ENCODE measurements around the gene CACHD1. TPM values are rescaled to one million over a fixed set of nuclear protein-coding genes. Genes with fewer than 3 reads are reported as not detected.

The CACHD1 gene
- polyA plus RNA-seq, 3 donors: 3.5 to 9.1 (median 7.6) TPM

DNA sequence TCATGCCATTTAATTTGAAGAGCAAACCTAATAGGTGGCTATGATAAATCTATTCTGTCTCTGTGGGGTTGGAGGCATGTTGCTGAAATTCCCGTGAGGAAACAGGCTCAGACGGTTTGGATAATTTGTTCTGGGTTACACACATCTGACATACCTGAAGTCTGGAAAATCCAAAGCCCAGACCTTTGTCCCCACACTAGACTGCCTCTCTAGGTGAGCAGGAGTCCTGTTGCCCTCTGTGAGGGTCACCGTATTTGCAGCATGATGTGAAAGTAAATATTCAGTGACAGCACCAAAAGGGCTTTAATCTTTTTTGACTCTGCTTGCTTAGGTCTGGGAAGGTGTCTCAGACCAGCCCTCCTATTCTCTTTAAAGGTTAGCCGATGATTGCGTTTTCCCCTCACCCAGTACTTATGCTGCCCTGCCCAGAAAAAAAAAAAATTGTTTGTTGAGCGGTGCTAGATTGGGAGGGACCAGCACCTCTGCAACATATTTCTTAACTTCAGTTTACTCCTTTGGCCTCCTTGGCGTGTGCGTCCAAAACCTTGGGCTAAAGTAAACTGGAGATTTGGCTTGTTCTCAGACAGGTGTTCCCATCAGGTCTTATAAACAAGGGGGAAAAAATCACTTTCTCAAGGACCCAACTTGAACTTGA, 67.0 kb downstream of the CACHD1 start:
- WGBS, 3 donors: 35 to 81% (median 79%) methylated on average over 8 of the region's 8 CpGs
- no peak overlapping the region for H3K27ac ChIP-seq (ENCODE audit: low read depth, low read length)

DNA sequence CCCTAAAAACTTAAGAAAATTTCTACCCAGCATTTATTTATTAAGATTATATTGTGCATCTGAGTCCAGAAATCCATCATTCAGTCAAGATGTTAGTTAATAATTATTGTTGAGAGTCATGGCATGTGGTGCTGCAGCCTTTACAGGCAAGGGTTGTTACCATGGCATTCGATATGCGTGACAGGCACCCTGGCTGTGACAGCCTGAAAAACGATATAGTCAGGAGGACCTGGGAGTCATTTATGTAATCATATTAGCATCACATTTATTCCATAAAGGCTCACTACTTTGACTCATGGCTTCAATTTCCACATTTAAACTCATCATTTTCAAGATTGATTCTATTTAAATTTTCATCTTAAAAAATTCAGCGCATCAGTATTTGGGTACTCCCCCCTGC, 68.0 kb downstream of the CACHD1 start:
- no peak overlapping the region for H3K27ac ChIP-seq (ENCODE audit: low read depth, low read length)
- WGBS, 3 donors: 47 to 83% (median 79%) methylated on average over 4 of the region's 4 CpGs

DNA sequence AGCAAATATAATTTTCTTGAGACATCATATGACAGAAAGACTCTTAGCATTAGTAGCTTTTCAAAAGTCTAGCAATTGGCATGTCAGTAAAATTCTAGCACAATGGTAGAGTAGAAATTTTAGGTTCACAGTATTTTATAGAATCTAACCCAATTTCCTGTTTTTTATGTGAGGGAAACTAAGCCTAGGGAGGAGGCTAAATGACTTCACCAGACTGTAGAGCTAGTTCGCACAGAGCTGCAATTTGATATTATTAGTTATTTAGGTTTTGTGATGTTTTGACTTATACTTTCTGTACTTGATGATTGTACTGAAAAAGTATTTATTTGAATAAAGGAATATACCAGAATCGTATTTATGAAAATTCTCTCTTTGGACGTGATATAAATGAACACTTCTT, 68.5 kb downstream of the CACHD1 start:
- 73 to 87% (median 75%) methylated on average over 3 of the region's 3 CpGs for WGBS, 3 donors
- no peak overlapping the region for H3K27ac ChIP-seq (ENCODE audit: low read depth, low read length)

DNA sequence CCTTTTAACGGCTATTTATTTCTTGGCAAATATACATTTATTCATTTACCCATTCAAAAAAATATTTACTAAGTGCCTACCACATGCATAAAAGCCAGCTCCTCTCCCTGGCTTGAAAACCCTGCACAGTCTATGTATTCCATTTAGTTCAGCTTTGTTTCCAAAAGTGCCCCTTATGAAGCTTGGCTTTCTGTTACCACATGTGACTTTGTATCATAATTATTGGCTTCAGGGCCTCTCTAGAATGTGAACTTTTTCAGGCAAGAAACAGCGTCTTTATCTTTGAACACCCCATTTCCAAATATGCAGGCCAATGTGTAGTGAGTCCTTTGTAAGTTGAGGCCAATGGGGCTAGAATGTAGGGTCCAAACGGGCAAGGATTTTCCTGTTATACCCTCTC, 69.4 kb downstream of the CACHD1 start:
- 37 to 55% (median 45%) methylated on average over 3 of the region's 3 CpGs for WGBS, 3 donors
- H3K27ac ChIP-seq (ENCODE audit: low read depth, low read length): no peak overlapping the region

DNA sequence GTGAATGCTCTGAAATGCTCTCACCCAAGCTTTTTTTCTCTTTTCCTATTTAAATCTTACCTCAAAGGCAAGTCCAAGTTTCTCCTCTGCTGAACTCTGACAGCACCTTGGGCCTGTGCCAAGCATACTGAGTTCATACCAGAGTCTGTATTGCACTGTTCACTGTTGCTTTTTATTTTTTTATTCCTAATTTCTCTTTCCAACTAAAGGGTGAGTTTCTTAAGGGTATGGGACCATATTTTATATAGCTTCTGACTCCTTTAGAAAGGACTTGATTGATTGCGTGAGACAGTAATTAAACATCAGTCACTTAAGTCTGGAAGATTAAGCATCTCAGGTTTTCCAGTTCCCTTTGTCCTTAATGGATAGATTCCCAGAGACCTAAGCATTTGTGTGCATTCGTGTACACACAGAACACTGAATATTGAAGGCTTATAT, 69.9 kb downstream of the CACHD1 start:
- H3K27ac ChIP-seq (ENCODE audit: low read depth, low read length): no peak overlapping the region
- WGBS, 3 donors: 41 to 52% (median 43%) methylated on average over 2 of the region's 2 CpGs

DNA sequence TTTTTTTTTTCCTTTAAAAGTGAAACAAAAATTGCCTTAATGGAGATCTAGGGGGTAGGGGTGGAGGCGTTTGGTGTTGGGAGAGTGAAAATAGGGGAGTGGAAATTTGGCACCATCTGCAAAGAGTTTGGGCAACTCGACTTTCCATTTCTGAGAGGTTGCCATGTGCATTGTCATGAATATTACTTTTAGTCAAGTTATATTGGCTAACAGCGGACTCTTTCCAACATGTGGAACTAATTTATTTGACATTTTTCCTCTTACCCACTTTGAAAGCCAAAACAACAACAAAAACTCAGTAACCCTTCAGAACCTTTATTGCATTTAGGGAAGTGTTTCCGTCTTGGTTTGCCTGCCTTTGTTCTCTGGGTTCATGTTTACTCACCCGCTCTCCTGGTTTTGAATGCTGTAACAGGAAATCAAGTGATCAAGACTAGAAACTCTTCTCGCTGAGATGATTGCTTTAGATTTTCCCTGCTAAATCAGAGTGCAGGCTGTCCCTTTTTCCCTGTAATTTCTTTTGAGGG, 70.4 kb downstream of the CACHD1 start:
- WGBS, 3 donors: 18 to 56% (median 26%) methylated on average over 6 of the region's 6 CpGs
- no peak overlapping the region for H3K27ac ChIP-seq (ENCODE audit: low read depth, low read length)

DNA sequence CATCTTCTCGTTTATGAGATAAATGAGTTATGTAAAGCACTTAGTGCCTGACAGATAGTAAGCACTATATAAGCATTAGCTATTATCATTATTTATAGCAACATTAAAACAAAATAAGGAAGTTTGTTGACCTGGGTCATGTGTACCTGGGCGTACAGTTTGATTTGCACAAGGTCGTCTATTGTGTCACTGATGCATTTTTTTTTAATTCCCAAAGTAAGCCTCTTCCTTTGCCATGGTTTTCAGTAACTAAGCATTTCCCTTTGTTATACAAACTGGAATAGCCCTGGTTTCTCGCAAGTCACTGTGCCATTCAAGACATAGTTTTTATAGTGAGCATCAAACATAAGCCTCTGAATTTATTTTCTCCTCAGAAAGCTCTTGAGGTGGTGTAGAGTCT, 72.2 kb downstream of the CACHD1 start:
- H3K27ac ChIP-seq (ENCODE audit: low read depth, low read length): no peak overlapping the region
- 40 to 77% (median 66%) methylated on average over 4 of the region's 4 CpGs for WGBS, 3 donors

DNA sequence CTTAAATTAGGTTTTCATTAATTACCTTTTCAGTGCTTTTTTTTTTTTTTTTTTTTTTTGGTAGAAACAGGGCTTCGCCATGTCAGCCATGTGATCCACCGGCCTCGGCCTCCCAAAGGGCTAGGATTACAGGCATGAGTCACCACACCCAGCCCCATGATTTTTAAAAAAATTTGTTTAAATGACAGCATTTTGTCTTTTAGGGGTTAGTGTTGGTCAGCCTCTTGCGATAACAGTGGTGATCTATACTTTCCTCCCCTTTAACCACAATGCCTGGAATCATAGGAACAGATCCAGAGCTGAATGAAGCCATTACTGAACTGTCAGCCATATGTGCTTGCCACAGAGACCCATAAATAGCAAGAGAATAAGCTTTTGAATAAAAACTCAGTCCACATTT, 73.9 kb downstream of the CACHD1 start:
- no peak overlapping the region for H3K27ac ChIP-seq (ENCODE audit: low read depth, low read length)
- 59 to 83% (median 63%) methylated on average over 4 of the region's 4 CpGs for WGBS, 3 donors

DNA sequence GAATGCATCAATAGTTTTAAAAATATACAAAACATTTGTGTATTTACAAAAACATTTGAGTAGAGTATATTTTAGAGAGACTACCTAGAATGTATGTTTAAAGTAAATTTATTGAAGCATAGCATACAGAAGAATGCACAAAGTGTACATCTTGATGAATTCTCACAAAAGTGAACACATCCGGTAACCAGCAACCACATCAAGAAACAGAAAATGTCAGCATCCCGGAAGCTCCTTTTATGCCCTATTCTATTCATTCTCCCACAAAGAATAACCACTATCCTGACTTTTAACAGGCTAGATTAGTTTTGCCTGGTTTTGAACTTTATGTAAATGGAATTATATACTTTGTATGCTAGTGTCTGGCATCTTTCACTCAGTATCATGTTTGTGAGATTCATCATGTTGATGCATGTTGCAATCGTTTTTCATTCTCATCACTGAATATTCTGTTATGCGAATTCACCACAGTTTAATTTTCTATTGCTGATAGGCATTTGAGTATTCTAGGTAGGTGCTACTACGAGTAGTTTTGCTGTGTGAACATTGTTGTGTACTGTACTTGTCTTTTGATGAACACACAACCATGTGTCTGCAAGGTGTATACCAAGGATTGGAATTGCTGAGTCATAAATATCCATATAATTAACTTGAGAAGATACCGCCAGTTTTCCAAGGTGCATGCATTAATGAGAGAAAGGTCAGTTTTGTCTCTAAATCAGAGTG, 75.4 kb downstream of the CACHD1 start:
- 78 to 85% (median 84%) methylated on average over 6 of the region's 6 CpGs for WGBS, 3 donors
- H3K27ac ChIP-seq (ENCODE audit: low read depth, low read length): no peak overlapping the region

DNA sequence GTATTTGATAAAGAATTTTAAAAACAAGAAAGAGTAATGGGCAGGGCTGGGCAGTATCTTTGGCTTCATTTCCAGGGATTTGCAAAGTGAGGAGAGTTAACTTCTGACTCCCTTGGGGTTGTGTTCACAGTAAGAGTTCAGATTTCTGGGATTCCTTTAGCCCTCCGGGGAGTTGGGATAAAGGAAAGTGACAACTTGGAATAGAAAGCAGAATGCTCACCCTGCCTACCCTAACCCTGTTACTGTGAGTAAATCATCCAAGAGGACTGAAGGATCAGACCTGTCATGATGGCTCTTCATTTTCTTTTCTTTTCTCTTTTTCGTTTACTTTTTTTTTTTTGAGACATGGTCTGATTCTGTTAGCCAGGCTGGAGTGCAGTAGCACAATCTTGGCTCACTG, 76.1 kb downstream of the CACHD1 start:
- no peak overlapping the region for H3K27ac ChIP-seq (ENCODE audit: low read depth, low read length)
- WGBS, 3 donors: 53 to 61% (median 60%) methylated on average over 2 of the region's 2 CpGs

DNA sequence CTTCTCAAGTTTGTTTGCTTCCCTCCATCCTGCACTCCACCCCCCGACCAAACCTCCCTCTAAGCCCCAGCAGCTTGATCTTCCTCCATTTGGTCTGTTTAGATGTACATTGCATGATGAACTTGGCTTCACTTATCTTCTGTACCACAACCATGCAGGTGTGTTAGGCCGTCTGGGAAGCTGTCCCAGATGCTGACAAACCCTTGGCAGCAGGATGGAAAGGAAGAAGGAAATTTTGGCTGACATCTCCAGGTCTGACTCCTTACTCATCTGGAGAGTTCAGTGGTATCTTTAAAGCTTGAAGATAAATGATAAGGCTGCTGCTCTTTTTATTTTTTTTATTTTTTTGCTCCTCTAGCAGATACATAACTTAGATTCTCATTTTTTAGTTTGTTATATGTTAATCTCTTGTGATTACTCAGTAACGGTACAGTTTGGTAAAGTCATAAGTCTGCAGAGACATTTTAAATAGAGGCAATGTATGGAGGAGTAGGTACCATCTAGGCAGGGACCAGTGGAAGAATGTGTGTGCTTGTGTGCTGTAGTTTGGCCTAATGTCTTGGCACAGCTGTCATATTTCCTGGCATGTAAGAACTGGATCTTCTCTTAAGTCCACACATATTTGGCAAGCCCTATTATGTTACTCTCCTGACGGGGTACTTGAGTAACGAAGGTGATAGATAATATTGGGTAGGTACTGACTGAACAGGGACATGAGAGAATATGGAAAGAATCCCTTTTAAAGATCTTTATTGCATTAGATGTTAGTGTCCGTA, 79.7 kb downstream of the CACHD1 start:
- 48 to 63% (median 55%) methylated on average over 6 of the region's 6 CpGs for WGBS, 3 donors
- H3K27ac ChIP-seq (ENCODE audit: low read depth, low read length): no peak overlapping the region

DNA sequence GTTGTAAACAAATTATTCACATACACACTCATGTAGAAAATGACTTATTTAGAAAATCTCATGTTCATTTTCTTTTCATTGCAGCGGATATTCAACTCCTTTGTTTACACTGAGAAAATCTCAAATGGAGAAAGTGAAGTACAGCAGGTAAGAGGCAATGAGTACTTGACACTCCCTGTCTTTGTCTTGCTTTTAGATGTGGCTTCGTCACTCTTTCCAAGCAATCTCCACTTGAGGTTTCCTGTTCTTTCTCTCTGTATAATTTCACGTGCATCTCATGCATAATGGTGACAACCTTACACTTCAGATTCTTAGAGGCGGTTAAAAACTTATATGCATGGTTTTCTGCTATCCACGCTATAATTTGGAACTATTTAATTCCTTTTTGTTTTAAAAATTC, 80.6 kb downstream of the CACHD1 start:
- 78 to 94% (median 87%) methylated on average over 5 of the region's 5 CpGs for WGBS, 3 donors
- H3K27ac ChIP-seq (ENCODE audit: low read depth, low read length): no peak overlapping the region

DNA sequence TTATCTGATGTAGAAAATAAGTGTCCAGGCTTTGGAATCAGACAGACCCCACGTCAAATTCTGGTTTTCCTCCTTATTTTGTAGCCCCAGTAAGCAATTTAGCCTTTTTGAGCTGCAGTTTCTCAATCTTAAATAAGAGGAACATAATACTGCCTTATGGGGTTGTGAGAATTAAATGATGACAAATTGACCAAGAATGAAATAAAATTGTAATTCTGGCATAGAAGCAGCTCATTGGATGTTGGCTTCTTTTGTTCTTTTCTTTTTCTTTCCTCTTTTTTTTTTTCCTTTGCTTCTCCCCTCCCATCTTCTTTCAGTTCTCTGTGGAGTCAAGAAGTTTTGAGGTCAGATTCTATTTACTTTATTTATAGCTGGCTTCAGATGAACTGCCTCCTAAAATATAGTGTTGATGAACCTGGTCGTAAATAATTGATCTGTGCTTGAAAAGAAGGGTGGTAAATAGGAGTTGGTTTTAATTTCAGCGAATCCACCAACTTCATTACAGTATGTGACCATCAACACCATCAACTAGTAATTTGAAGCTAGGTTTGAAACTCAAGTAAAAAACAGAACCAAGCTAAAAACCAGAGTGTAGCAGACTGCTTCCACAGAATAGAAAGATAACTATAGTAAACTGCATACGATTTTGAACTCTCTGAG, 81.1 kb downstream of the CACHD1 start:
- 66 to 69% (median 67%) methylated on average over 4 of the region's 4 CpGs for WGBS, 3 donors

DNA sequence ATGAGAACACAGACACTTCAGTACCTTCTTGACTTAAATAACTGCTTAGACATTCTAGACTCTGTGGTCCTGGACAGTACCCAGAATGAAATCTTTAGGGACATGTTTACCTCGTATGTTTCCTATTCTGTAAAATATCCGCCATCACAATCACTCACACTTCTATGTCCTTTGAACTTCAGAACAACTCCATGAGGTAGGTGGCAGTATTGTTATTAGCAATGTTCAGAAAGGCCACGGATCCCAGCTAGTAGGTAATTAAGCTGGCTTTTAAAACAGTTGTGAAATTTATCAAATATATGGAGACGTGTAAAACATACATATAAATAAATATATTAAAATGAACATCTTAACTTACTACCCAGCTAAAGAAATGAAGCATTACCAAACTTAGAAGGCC, 83.4 kb downstream of the CACHD1 start:
- WGBS, 3 donors: 73 to 84% (median 80%) methylated on average over 4 of the region's 4 CpGs
- no peak overlapping the region for H3K27ac ChIP-seq (ENCODE audit: low read depth, low read length)

More for the DNA sequence above, 81.1 kb downstream of the CACHD1 start:
- H3K27ac ChIP-seq (ENCODE audit: low read depth, low read length): no peak overlapping the region

DNA sequence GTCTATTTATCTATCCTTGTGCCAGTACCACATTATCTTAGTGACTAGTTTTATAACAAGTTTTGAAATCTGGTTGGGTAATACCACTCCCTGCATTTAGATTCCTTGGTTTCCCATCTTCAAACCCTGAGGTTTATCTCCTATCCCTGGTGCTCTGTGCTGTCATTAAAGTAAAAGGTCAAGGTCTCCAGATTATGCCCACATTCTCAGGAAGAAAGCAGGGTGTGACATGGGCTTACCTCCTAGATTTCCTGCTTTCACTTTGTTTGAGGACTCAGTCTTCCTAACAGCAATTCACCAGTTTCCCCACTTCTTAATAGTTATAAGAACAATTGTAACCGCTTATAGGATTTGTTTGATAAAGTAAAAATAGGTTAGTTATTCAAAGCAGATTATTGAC, 86.0 kb downstream of the CACHD1 start:
- WGBS, 3 donors: 56 to 77% (median 76%) methylated on average over 1 of the region's 1 CpG
- no peak overlapping the region for H3K27ac ChIP-seq (ENCODE audit: low read depth, low read length)

DNA sequence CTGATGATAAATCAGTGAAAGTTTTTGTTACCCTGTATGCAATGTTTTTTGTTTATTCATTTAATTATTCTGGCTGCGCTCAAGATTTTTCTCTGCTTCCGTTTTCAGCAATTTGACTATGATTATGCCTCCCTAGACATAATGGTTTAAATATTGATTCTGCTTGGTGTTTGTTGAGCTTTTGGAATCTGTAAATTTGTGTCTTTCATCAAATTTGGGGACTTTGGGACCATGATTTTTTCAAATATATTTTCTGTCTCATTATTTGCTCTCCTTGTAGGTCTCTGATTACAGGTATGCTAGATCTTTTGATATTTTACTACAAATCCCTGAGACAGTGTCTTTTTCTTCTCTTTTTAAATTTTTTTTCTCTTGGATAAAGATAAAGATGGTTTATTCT, 92.1 kb downstream of the CACHD1 start:
- whole genome bisulfite sequencing, 3 donors: 66 to 97% (median 96%) methylated on average over 2 of the region's 2 CpGs
- H3K27ac ChIP-seq (ENCODE audit: low read depth, low read length): no peak overlapping the region

DNA sequence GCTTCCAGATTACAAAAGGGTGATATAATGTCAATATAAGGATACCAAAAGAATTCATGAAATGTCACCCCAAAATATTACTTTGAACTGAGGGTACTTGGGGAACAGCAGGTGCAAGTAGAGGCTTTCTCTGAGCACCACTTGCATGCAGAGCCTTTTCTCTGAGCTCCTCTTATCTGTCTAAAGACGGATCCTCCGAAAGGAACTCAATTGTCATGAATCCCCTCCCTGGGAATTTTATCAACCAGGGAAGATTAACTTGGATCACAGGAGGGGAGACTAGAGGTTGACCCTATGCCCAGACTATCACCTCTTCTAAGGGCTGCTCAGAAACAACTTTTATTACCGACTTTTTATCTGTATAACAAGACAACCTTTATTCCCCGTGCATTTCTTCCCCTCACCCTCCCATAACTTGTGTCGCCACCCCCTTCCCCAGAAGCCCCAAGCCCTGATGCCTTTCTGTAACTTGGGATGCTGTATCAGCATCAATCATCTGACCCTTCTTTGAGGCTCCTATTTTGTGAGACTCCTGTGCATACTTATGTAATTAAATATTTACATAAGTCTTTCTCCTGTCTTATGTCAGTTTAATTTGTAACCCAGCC, 94.1 kb downstream of the CACHD1 start:
- no peak overlapping the region for H3K27ac ChIP-seq (ENCODE audit: low read depth, low read length)
- WGBS, 3 donors: 80 to 90% (median 87%) methylated on average over 5 of the region's 5 CpGs

DNA sequence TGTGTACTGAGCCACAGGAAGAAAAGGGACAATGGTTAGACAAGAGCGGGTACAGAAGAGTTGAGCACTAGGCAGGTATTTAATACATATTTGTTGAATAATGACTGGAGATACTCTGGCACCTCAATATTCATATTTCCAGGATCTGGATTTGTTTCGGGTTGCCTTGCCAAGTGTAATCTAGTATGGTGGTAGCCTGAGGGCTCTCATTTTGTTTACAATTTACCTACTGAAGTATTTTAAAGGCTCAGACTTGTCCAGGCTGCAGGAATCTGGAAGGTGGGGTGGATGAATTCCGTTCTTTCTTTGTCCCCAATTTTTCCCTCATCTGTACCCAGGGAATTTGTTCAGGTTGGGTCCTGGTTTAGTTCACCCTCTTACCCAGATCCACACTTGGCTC, 95.0 kb downstream of the CACHD1 start:
- H3K27ac ChIP-seq (ENCODE audit: low read depth, low read length): no peak overlapping the region
- 88 to 95% (median 91%) methylated on average over 3 of the region's 3 CpGs for whole genome bisulfite sequencing, 3 donors

All from adipose tissue (tissue), 3 donors.